SK-N-MC (cell line): ENCODE data around the gene GGNBP2.

ENCODE experiments used
- DNase-seq: peaks from one replicate; pipeline ENCODE4 v3.0.0-alpha.2; 2011; ENCODE audit warnings: low read depth, low spot score
- H3K27ac ChIP-seq: fragments of 200-600 bp; sonication (generic); 2 replicates; pipeline ENCODE4 v1.5.1; 2016; ENCODE audit warnings: mixed run types
- H3K36me3 ChIP-seq: fragments of 200-600 bp; sonication (generic); 2 replicates; pipeline ENCODE4 v1.6.1; 2017; ENCODE audit warnings: antibody characterized with exemption, low read length, mixed read lengths; ENCODE audit not compliant: insufficient read depth
- H3K4me3 ChIP-seq: fragments of 200-600 bp; sonication (generic); 2 replicates; pipeline ENCODE4 v1.5.1; 2016
- H3K9ac ChIP-seq: fragments of 200-600 bp; sonication (generic); 2 replicates; pipeline ENCODE4 v1.8.0; 2017; ENCODE audit warnings: mixed run types, mixed read lengths; ENCODE audit not compliant: insufficient read length
- H3K9me3 ChIP-seq: fragments of 200-600 bp; sonication (generic); 2 replicates; pipeline ENCODE4 v1.6.1; 2017; ENCODE audit warnings: low read depth, mild to moderate bottlenecking, antibody characterized with exemption, low read length, moderate library complexity, mixed read lengths
- EZH2 ChIP-seq: fragments of 200-600 bp; sonication (generic); IDR thresholded peaks from one replicate; pipeline ENCODE4 v1.6.1; 2017; ENCODE audit warnings: antibody characterized with exemption
- FOXP2 ChIP-seq: optimal IDR thresholded peaks from 2 replicates; pipeline ENCODE3; 2011; ENCODE audit warnings: mild to moderate bottlenecking, moderate library complexity; ENCODE audit not compliant: insufficient read depth; ENCODE audit errors: extremely low read length, control extremely low read depth
- POLR2AphosphoS5 ChIP-seq: IDR thresholded peaks from 2 replicates; pipeline ENCODE4 v1.6.1; 2012; ENCODE audit warnings: mild to moderate bottlenecking, low read depth, low read length, borderline replicate concordance

The GGNBP2 gene

GRCh38 chr17:36544044-36544306 is 744 bp upstream of the GGNBP2 start:
- Histone ChIP-seq H3K9me3 (no peaks in the 10 kb centered on the region), H3K9ac (peak overlapping the region; percentile 98), H3K4me3 (peak overlapping the region; percentile 91), H3K27ac (peak overlapping the region; percentile 89), H3K36me3 (peaks cover 25% of the 10 kb centered on the region)
- no peak for TF ChIP-seq FOXP2
- no peak for DNase-seq

DNA sequence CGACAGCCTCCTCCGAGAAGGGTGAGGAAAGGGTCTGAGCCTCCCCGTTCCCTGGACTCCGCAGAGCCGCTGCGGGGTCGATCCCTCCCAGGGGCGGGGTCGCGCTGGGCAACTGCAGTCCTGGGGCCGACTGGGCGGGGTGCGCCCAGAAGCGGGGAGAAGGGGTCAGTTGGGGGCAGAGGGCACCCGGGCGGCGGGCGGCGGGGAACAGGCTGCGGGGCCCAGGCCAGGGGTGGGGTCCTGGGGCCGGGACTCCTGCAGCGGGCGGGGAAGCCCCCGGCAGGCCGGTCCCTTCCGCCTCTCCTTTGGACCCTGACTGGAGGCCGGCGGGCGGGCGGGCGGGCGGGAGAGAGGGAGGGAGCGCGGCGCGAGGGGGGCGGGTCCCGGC is 352 bp downstream of the GGNBP2 start:
- Histone ChIP-seq H3K9me3 (no peaks in the 10 kb centered on the region), H3K36me3 (peaks cover 35% of the 10 kb centered on the region), H3K9ac (peak overlapping the region; percentile 98), H3K27ac (peak overlapping the region; percentile 93), H3K4me3 (peak overlapping the region; percentile 91)
- TF ChIP-seq POLR2AphosphoS5, result no peak
- TF ChIP-seq FOXP2, result no peak
- TF ChIP-seq EZH2, result no peak
- no peak for DNase-seq

DNA sequence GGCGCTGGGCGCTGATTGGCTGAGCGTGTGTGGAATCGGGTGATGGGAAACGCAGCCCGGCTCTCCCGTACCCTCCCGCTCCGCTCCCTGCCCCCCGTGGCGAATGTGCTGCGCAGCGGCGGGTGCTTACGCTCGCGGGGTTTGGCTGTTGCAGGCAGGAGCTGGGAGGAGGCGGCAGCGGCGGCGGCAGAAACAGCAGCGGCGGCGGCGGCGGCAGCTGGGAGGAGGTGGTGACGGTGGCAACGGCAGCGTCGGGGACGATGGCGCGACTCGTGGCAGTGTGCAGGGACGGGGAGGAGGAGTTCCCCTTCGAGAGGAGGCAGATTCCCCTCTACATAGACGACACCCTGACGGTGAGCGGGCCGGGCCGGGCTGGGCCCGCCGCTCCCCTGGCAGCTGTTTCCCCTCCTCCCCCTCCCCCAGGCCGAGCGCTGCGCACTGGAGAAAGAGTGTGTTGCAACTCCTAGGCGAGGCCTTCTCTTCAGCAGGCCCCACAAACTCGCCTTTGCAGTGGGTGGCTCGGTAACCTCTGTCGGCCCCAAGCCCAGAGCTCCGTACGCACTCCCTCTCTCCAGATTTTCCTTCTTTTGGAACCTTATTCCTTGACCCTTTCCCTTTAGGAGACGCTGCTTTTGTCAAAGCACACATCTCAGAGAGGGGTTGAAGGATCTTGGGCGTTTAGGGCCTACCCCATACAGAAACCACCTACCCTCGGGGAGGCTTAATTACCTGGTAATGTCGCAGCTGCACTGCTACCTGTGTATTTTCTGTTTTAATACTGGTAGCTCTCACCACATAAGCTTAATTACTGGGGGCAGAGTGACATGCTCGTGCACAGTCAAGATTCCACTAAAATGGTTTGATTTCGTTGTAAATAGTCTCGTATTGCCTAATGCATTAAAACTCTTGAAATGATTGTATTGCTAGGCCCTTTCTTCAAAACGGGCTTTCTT is 1.0 kb downstream of the GGNBP2 start:
- Histone ChIP-seq H3K9ac (peak overlapping the region; percentile 98), H3K9me3 (no peaks in the 10 kb centered on the region), H3K27ac (peak overlapping the region; percentile 93), H3K36me3 (peaks cover 42% of the 10 kb centered on the region), H3K4me3 (peak overlapping the region; percentile 89)
- TF ChIP-seq POLR2AphosphoS5 (peak; percentile 73), FOXP2 (peak; percentile 92), EZH2 (no peak)
- DNase-seq, result peak; percentile 77

- H3K27ac ChIP-seq, result peak overlapping the region; percentile 93
- no peak for DNase-seq
- H3K9ac ChIP-seq, result peak overlapping the region; percentile 98
- peak overlapping the region; percentile 89 for H3K4me3 ChIP-seq
- H3K9me3 ChIP-seq, result no peaks in the 10 kb centered on the region
- TF ChIP-seq FOXP2 (no peak), EZH2 (no peak), POLR2AphosphoS5 (no peak)
- peaks cover 45% of the 10 kb centered on the region for H3K36me3 ChIP-seq
These were observed 1.8 kb downstream of the GGNBP2 start for GRCh38 chr17:36546418-36547093.

DNA sequence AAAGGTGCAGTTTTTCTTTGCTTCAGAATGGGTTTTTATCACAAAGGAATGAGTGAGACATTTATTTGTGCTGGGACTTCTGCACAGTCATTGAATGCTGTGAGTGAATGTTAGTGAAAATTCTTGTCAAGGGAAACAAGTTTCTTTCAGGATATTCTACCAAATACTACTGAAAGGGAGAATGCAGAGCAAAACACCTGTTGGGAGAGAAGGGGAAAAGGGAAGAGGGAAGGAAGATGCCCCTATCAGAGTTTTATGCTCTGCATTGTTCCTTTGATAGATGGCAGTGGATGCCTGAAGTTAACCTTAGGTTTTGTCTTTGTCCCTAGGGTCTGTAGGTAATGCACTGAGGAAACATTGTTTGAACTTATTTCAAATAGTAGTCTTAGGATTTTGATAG is 3.1 kb downstream of the GGNBP2 start:
- H3K9ac ChIP-seq, result peak overlapping the region; percentile 98
- TF ChIP-seq EZH2 (no peak), FOXP2 (no peak), POLR2AphosphoS5 (no peak)
- H3K9me3 ChIP-seq, result no peaks in the 10 kb centered on the region
- peak overlapping the region; percentile 89 for H3K4me3 ChIP-seq
- peaks cover 53% of the 10 kb centered on the region for H3K36me3 ChIP-seq
- H3K27ac ChIP-seq, result 0 out of 2 replicates have a peak overlapping the region, but pooled peaks have one; percentile 12
- no peak for DNase-seq

DNA sequence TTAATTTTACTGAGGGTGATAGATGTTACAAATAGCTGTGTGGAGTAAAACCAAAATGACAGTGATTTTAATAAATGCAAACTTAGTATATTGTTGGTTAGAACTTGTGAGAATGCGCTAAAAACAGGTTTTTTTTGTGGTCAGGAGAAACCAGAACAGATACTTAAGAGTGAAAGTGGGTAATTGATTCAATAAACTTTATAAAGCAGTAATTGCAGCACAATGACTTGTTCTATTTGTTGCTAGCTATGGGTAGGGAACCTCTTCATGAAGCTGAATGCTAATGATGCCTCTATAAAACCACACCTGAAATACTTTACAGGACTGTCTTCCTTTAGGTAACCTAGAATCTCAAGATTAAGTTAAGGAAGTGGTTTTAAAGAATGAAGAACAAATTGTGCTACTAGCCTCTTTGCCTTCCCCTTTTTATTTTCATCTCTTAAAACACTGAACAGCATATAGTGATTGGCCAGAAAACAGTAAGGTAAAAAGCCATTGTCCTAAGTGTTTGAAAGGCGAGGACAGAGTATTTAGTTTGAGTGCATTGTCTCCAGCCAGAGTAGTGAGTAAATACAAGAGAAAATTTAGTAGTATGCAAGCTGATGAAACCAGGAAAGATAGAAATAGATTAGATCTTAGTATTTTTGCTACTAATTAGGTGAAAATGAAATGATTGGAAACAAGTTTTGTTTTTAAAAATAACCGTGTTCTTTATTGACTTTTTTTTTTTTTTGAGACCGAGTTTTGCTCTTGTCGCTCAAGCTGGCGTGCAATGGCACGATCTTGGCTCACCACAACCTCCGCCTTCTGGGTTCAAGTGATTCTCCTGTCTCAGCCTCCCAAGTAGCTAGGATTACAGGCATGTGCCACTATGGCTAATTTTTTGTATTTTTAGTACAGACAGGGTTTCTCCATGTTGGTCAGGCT is 6.0 kb downstream of the GGNBP2 start:
- H3K9me3 ChIP-seq, result no peaks in the 10 kb centered on the region
- peak overlapping the region; percentile 71 for H3K27ac ChIP-seq
- no peak overlapping the region for H3K4me3 ChIP-seq
- H3K36me3 ChIP-seq, result peaks cover 70% of the 10 kb centered on the region
- no peak for DNase-seq
- H3K9ac ChIP-seq, result no peak overlapping the region
- TF ChIP-seq EZH2 (no peak), POLR2AphosphoS5 (no peak), FOXP2 (no peak)

DNA sequence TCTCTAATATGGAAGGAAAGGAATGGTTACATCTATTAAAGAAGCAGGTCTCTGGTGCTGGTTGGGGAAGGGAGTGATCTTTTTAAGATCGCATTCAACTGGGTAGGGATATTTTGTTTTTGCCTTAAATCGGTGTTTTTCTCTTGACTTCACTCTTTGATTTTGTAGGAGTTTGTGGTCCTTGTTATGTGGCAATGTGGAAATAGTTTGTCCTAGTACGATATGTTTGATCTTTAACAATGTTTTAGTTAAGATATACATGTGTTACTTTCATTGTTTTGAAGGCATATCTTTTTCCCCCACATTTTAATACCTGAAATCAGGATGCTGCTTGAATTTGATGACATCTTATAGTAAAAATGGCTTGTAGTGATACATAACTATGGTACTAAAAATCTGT is 8.7 kb downstream of the GGNBP2 start:
- peaks cover 74% of the 10 kb centered on the region for H3K36me3 ChIP-seq
- no peak overlapping the region for H3K4me3 ChIP-seq
- H3K27ac ChIP-seq, result no peak overlapping the region
- TF ChIP-seq POLR2AphosphoS5 (no peak), FOXP2 (no peak), EZH2 (no peak)
- H3K9ac ChIP-seq, result no peak overlapping the region
- H3K9me3 ChIP-seq, result no peaks in the 10 kb centered on the region
- no peak for DNase-seq

DNA sequence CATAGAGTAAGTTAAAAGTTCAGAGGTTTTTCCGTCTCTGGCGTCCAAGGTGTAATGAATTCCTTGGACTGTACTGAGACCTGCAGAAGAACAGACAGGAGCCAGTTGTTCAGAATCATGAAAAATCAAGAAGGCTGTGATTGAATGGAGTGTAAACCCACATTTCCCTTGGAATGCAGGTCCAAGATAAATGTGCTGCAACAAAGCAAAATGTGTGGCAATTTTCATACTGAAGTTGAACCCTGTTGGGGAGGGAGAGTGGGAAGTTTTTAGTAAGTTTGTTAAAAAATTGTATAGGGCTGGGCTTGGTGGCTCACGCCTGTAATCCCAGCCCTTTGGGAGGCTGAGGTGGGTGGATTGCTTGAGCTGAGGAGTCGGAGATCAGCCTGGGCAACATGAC is 21.4 kb downstream of the GGNBP2 start:
- no peak overlapping the region; the same call in 1 of the 2 replicates for H3K27ac ChIP-seq
- no peak overlapping the region for H3K4me3 ChIP-seq
- DNase-seq, result no peak
- H3K9ac ChIP-seq, result no peak overlapping the region
- peaks cover 75% of the 10 kb centered on the region for H3K36me3 ChIP-seq
- TF ChIP-seq EZH2, result no peak
- no peak for TF ChIP-seq FOXP2
- TF ChIP-seq POLR2AphosphoS5, result no peak
- H3K9me3 ChIP-seq, result no peaks in the 10 kb centered on the region
